OCI-LY1 (cell line): ENCODE data around the gene ANKRD33B.

Experiments used
- H2AFZ ChIP-seq: fragments of 200-600 bp; sonication (generic), shearing (Covaris generic); 2 replicates; pipeline ENCODE4 v1.6.0; 2014; ENCODE audit warnings: antibody characterized with exemption, mild to moderate bottlenecking, low read length
- H3F3A ChIP-seq: fragments of 200-600 bp; sonication (generic), shearing (Covaris generic); 2 replicates; pipeline ENCODE4 v1.6.0; 2014; ENCODE audit warnings: mild to moderate bottlenecking, antibody characterized with exemption, low read length, moderate library complexity; ENCODE audit not compliant: insufficient read depth
- H3K27ac ChIP-seq: fragments of 200-600 bp; sonication (generic); 2 replicates; pipeline ENCODE4 v1.5.1; 2014; ENCODE audit warnings: low read length, mixed run types, mild to moderate bottlenecking, low read depth; ENCODE audit not compliant: poor library complexity, severe bottlenecking
- H3K27me3 ChIP-seq: fragments of 200-600 bp; sonication (generic); 2 replicates; pipeline ENCODE4 v1.6.0; 2014; ENCODE audit warnings: antibody characterized with exemption, mild to moderate bottlenecking, low read length, moderate library complexity; ENCODE audit not compliant: insufficient read depth
- H3K36me3 ChIP-seq: fragments of 200-600 bp; sonication (generic); 2 replicates; pipeline ENCODE4 v1.6.1; 2014; ENCODE audit warnings: mild to moderate bottlenecking, antibody characterized with exemption, low read length, moderate library complexity, mixed read lengths; ENCODE audit not compliant: insufficient read depth
- H3K4me1 ChIP-seq: fragments of 200-600 bp; sonication (generic); 2 replicates; pipeline ENCODE4 v1.5.1; 2014; ENCODE audit warnings: mild to moderate bottlenecking, low read length, moderate library complexity; ENCODE audit not compliant: insufficient read depth, severe bottlenecking
- H3K4me2 ChIP-seq: fragments of 200-600 bp; sonication (generic), shearing (Covaris generic); 2 replicates; pipeline ENCODE4 v1.6.1; 2014; ENCODE audit warnings: low read length
- H3K4me3 ChIP-seq: fragments of 200-600 bp; sonication (generic); 2 replicates; pipeline ENCODE4 v1.5.1; 2014; ENCODE audit warnings: low read length, low read depth, mild to moderate bottlenecking, mixed read lengths; ENCODE audit not compliant: poor library complexity, severe bottlenecking
- H3K79me2 ChIP-seq: fragments of 200-600 bp; shearing (Covaris generic); 2 replicates; pipeline ENCODE4 v1.6.1; 2016; ENCODE audit warnings: mixed run types, low read length, mixed read lengths; ENCODE audit not compliant: insufficient read depth
- H3K9ac ChIP-seq: fragments of 200-600 bp; sonication (generic), shearing (Covaris generic); 2 replicates; pipeline ENCODE4 v1.6.1; 2014; ENCODE audit warnings: mild to moderate bottlenecking, low read length, mixed read lengths
- H3K9me2 ChIP-seq: fragments of 200-600 bp; sonication (generic), shearing (Covaris generic); 2 replicates; pipeline ENCODE4 v1.6.1; 2014; ENCODE audit warnings: low read depth, mild to moderate bottlenecking, low read length, mixed read lengths
- H3K9me3 ChIP-seq: fragments of 200-600 bp; shearing (Covaris generic); 2 replicates; pipeline ENCODE4 v1.6.1; 2014; ENCODE audit warnings: low read length, mixed read lengths
- H4K20me1 ChIP-seq: fragments of 200-600 bp; sonication (generic), shearing (Covaris generic); 2 replicates; pipeline ENCODE4 v1.6.0; 2016; ENCODE audit warnings: mild to moderate bottlenecking, low read length; ENCODE audit not compliant: insufficient read depth
- CTCF ChIP-seq: fragments of 200-600 bp; sonication (generic), shearing (Covaris generic); IDR thresholded peaks from 2 replicates; pipeline ENCODE4 v1.5.1; 2017; ENCODE audit warnings: mild to moderate bottlenecking, antibody characterized with exemption, low read length, moderate library complexity, mixed read lengths
- EZH2 ChIP-seq: fragments of 200-600 bp; sonication (generic), shearing (Covaris generic); IDR thresholded peaks from 2 replicates; pipeline ENCODE4 v1.8.0; 2017; ENCODE audit warnings: borderline replicate concordance, mixed run types, mild to moderate bottlenecking, antibody characterized with exemption, low read length, moderate library complexity, mixed read lengths

Gene ANKRD33B

GRCh38 chr5:10540951-10541646 is 22.8 kb upstream of the ANKRD33B start:
- H3K79me2 ChIP-seq = no peaks in the 10 kb centered on the region

GRCh38 chr5:10542055-10542550 is 21.8 kb upstream of the ANKRD33B start:
- TF ChIP-seq CTCF (no peak), EZH2 (no peak)
- H2AFZ ChIP-seq = no peak overlapping the region
- no peak overlapping the region for H3K4me2 ChIP-seq
- H3K27me3 ChIP-seq = no peaks in the 10 kb centered on the region
- no peaks in the 10 kb centered on the region for H3K79me2 ChIP-seq
- no peaks in the 10 kb centered on the region for H3K4me1 ChIP-seq
- no peak overlapping the region for H3K9ac ChIP-seq
- no peaks in the 10 kb centered on the region for H3K36me3 ChIP-seq
- no peaks in the 10 kb centered on the region for H3F3A ChIP-seq
- no peaks in the 10 kb centered on the region for H3K9me3 ChIP-seq
- H3K4me3 ChIP-seq = no peak overlapping the region
- no peaks in the 10 kb centered on the region for H4K20me1 ChIP-seq
- H3K27ac ChIP-seq = no peak overlapping the region
- no peaks in the 10 kb centered on the region for H3K9me2 ChIP-seq

More at GRCh38 chr5:10540951-10541646, 22.8 kb upstream of the ANKRD33B start:
- Histone ChIP-seq H3K27me3 (no peaks in the 10 kb centered on the region), H2AFZ (no peak overlapping the region), H3K9me3 (no peaks in the 10 kb centered on the region), H3K27ac (no peak overlapping the region), H3K4me3 (no peak overlapping the region), H3K36me3 (no peaks in the 10 kb centered on the region), H3K4me2 (no peak overlapping the region), H3K9me2 (no peaks in the 10 kb centered on the region), H3K4me1 (no peaks in the 10 kb centered on the region), H3F3A (no peaks in the 10 kb centered on the region), H3K9ac (no peak overlapping the region), H4K20me1 (no peaks in the 10 kb centered on the region)
- TF ChIP-seq CTCF = no peak
- no peak for TF ChIP-seq EZH2

- Histone ChIP-seq H4K20me1 (no peaks in the 10 kb centered on the region), H3K4me2 (no peak overlapping the region), H3K27ac (no peak overlapping the region), H3K4me3 (no peak overlapping the region), H3K9ac (no peak overlapping the region), H2AFZ (no peak overlapping the region), H3F3A (no peaks in the 10 kb centered on the region), H3K36me3 (no peaks in the 10 kb centered on the region), H3K79me2 (no peaks in the 10 kb centered on the region), H3K4me1 (no peaks in the 10 kb centered on the region), H3K9me3 (no peaks in the 10 kb centered on the region), H3K27me3 (no peaks in the 10 kb centered on the region), H3K9me2 (no peaks in the 10 kb centered on the region)
- no peak for TF ChIP-seq EZH2
- TF ChIP-seq CTCF = no peak
Observed at GRCh38 chr5:10543585-10544040, 20.3 kb upstream of the ANKRD33B start.
